Mucosa of stomach (tissue), 1 donor: ENCODE data around the gene ENKD1.
A peak's percentile ranks its signal among the peaks of the same experiment; 100 is the strongest.

Source experiments
- H3K27me3 ChIP-seq: one replicate; pipeline ENCODE4 v1.7.0; 2013; ENCODE audit warnings: mild to moderate bottlenecking, low read length; ENCODE audit not compliant: control insufficient read depth, insufficient read depth
- H3K36me3 ChIP-seq: one replicate; pipeline ENCODE4 v1.7.0; 2013; ENCODE audit warnings: low read length; ENCODE audit not compliant: control insufficient read depth, insufficient read depth
- H3K4me1 ChIP-seq: one replicate; pipeline ENCODE4 v1.7.0; 2013; ENCODE audit warnings: mild to moderate bottlenecking, low read length; ENCODE audit not compliant: control insufficient read depth, insufficient read depth
- H3K4me3 ChIP-seq: one replicate; pipeline ENCODE4 v1.7.0; 2013; ENCODE audit warnings: low read length
- H3K9ac ChIP-seq: one replicate; pipeline ENCODE4 v1.7.0; 2013; ENCODE audit warnings: mild to moderate bottlenecking, low read length, moderate library complexity
- H3K9me3 ChIP-seq: one replicate; pipeline ENCODE4 v1.7.0; 2013; ENCODE audit warnings: mild to moderate bottlenecking, low read length, moderate library complexity; ENCODE audit not compliant: control insufficient read depth
- donor health status: Pancreatic carcinoma.

Gene ENKD1

DNA sequence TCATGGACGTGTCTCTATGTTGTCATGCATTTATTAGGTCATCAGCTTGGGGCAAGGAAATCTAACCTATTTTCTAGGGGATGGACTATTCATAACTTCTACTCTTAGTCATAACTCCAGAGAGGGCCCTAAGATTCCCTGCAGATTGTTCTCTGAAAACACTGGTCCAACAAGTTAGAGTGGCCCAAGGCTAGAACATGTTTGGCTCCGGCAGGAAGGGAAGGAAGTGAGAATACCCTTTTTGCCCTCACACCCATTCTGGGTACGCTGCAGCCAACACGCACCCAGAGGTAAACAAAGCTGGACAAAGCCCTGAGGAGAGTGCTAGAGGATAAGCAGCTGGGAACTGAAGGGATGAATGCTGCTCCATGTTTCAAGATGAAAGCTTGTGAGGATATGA, 10.0 kb upstream of the ENKD1 start:
- H3K4me1 ChIP-seq, result peaks cover 28% of the 10 kb centered on the region
- H3K9ac ChIP-seq, result no peak overlapping the region
- no peaks in the 10 kb centered on the region for H3K9me3 ChIP-seq
- no peaks in the 10 kb centered on the region for H3K27me3 ChIP-seq
- H3K36me3 ChIP-seq, result no peaks in the 10 kb centered on the region
- no peak overlapping the region for H3K4me3 ChIP-seq

DNA sequence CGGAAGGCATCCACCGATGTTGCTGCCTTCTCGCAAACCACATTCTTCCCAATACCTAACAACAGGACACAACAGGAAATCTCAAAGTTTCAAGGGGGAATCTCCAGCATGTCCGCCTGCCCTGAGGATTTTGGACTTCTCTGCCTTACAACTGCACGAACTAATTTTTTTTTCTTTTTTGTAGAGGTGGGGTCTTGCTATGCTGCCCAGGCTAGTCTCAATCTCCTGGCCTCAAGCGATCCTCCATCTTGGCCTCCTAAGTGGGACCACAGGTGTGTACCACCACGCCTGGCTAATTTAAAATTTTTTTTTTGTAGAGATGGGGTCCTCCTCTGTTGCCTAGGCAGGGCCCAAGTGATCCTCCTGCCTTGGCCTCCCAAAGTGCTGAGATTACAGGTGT, 9.4 kb upstream of the ENKD1 start:
- Histone ChIP-seq H3K4me1 (peaks cover 28% of the 10 kb centered on the region), H3K27me3 (no peaks in the 10 kb centered on the region), H3K36me3 (no peaks in the 10 kb centered on the region), H3K9me3 (no peaks in the 10 kb centered on the region), H3K4me3 (no peak overlapping the region), H3K9ac (no peak overlapping the region)

DNA sequence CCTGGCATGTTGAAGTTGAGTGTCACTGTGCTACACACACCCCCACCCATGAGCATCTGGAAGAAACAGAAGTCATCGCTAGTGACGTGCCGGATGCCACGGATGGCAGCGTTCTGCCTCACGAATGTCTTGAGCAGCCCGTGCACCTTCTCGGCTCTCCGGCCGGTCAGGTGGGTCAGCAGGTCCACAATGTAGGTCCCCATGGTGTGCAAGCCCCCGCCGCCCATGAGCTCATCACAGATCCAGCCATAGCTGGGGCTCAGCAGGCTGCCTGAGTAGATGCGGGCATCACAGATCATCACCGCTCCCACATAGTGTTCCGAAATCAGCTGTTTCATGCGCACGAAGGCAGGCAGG, 9.0 kb upstream of the ENKD1 start:
- Histone ChIP-seq H3K4me1 (peaks cover 28% of the 10 kb centered on the region), H3K27me3 (no peaks in the 10 kb centered on the region), H3K9ac (no peak overlapping the region), H3K9me3 (no peaks in the 10 kb centered on the region), H3K4me3 (no peak overlapping the region), H3K36me3 (no peaks in the 10 kb centered on the region)

DNA sequence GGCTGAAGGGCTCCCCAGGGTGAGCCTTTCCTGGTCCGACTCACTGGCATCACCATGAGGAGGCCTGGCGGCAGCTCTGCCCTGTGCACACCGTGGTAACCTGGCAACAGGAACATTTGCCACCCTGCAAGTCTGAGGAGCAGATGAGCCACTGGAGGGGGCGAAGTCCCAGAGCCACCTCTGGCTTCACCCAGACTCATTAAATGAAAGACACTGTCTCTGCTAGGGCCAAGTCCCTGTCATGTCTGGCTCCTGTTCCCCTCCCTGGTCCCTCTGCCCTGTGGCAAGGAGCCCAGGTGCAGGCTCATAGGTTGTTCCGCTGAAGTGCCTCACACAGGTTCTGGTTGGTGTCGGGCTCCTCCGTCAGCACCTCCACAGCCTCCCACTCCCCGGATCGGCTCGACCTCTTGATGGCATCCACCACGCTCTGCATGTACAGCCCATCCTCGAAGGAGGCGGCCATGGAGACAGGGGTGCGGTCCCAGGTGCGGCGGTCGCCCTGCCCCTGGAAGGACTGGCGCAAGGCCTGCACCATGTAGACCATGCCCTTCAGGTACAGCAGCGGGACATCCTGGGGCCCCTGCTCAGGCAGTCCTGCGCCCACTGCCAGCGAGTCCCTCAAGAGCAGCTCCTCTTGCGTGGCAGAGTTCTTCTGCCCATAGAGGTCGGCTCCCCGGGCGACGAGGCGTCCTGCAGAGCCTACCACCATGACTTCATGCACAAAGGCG, 8.5 kb upstream of the ENKD1 start:
- no peak overlapping the region for H3K9ac ChIP-seq
- H3K27me3 ChIP-seq, result no peaks in the 10 kb centered on the region
- H3K4me3 ChIP-seq, result no peak overlapping the region
- no peaks in the 10 kb centered on the region for H3K9me3 ChIP-seq
- peaks cover 28% of the 10 kb centered on the region for H3K4me1 ChIP-seq
- H3K36me3 ChIP-seq, result no peaks in the 10 kb centered on the region

DNA sequence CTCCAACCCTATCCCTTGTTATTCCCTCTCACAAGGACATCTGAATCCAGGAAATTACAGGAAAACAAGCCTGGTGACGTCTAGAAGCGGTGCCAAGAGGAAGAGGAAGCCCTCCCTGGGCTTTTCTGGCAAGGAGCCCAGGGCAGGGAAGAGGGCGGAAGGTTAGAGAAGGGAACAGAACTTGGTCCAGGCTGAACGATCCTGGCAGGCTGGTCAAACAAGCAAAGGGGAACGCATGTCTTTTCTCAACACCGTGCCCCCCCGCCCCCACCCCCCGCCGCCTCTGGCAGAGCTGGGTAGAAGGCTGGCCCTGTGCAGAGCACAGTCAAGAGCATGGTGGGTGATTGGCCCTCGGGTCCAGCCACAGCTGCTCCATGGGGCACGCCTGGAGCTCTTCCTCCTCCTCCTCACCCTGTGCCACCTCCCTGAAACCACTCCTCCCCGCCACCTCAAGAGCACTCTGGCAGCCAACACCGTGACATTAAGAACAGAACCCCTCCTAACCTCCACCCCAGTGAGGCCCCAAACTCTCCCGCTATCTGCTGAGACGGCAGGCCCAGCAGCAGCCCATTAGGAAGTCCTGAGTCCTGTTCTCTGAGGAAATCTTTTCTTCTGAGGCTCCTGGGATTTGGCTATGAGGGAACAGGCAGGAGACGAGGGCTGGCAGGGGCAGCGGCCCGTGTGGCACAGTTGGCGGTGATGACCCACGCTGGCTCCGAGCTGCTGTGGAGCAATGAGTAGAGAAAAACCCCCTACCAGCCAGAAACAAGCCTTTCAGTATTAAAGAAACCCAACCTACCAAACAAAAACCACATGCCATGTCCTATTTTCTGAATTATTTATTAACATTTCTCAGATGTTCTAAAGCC, 7.4 kb upstream of the ENKD1 start:
- H3K27me3 ChIP-seq, result no peaks in the 10 kb centered on the region
- H3K36me3 ChIP-seq, result no peaks in the 10 kb centered on the region
- no peak overlapping the region for H3K9ac ChIP-seq
- H3K9me3 ChIP-seq, result no peaks in the 10 kb centered on the region
- peaks cover 28% of the 10 kb centered on the region for H3K4me1 ChIP-seq
- H3K4me3 ChIP-seq, result no peak overlapping the region

DNA sequence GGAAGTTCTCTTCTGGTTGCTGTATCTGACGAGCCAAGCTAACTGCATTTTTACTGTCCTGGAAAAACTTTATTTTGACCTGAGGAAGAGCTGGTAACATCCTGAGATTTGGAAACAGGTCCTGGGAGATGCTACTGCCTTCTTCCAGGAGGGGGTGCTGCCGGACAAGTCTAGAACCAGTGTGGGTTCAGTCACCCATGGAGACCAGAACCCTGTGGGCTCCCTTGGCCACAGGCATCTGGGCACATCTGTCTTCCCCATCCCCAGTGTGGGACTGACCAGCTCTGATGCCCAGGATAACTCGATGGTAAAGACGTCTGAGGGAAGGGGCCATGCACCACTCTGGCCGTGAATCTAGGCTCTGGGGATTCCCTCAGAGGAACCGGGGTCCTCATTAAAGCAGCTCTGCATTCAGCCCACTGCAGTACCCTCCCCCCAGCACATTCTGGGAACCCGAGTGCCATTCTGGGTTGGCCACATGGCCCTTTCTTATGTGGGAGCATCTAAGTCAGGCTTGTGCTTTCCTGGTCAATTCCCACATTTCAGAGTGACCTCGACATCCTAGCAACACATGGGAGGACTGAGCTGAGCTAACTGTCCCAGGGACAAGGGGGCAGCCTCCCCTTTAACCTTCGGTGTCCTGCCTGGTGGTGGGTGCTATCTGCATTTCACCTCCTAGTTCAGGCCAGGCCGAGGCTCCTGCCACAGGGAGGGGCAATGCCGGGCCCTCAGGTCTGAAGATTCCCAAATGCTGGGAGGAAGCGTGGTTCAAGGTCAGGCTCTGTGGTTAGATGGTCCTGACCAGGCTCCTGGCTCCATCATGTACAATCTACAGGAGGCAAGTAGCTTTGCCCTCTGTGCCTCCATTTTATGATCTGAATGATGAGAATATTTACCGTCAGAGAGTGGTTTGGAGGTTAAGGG, 6.5 kb upstream of the ENKD1 start:
- Histone ChIP-seq H3K36me3 (no peaks in the 10 kb centered on the region), H3K9me3 (no peaks in the 10 kb centered on the region), H3K27me3 (no peaks in the 10 kb centered on the region), H3K9ac (no peak overlapping the region), H3K4me3 (no peak overlapping the region), H3K4me1 (peaks cover 31% of the 10 kb centered on the region)

DNA sequence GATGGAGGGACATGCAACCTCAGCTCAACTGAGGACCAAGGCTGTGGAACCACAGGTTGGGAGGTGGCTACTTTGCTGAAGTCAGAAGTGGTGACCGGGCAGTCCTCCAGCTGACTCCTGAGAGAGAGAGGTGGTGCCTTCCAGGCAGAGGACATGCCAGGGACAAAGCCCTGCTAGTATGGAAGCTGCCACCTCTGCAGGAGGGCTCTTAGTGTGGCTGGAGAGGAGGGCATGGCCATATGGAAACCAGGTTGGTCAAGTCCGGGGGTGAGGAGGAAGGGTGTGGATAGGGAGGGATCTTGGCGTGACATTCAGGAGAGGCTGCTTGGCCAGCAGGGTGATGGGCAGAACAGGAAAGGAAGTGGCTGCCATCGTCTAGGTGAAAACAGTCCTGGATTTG, 5.8 kb upstream of the ENKD1 start:
- Histone ChIP-seq H3K4me3 (no peak overlapping the region), H3K9me3 (no peaks in the 10 kb centered on the region), H3K36me3 (no peaks in the 10 kb centered on the region), H3K4me1 (peaks cover 38% of the 10 kb centered on the region), H3K9ac (no peak overlapping the region), H3K27me3 (no peaks in the 10 kb centered on the region)

DNA sequence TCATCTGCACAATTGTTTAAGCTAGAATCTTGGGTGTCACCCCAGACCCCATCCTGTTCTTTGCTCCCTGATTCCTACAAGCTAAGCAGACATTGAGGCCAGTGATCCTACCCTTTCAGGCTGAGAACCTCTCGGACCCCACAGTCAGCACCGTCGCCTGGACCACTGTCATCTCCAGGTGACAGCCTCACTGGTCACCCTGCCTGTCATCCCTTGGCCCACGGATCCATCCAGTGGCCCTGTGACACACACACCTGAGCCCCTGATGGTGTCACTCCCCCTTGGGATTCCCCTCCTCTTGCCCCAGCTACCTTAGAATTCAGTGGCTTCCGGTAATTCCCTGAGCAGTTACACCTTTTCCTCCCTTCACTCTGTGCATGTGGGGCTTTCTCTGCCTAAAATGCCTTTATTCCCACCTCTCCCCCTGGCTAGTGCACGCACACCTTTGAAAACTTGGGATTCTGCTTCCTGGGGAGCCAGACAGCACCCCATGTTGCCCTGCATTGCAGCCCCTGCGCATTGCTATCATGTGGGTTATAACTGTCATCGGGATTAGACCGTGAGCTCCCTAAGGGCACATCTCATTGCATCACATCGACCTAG, 3.0 kb upstream of the ENKD1 start:
- Histone ChIP-seq H3K27me3 (no peaks in the 10 kb centered on the region), H3K4me1 (peaks cover 36% of the 10 kb centered on the region), H3K4me3 (no peak overlapping the region), H3K36me3 (no peaks in the 10 kb centered on the region), H3K9ac (no peak overlapping the region), H3K9me3 (no peaks in the 10 kb centered on the region)

DNA sequence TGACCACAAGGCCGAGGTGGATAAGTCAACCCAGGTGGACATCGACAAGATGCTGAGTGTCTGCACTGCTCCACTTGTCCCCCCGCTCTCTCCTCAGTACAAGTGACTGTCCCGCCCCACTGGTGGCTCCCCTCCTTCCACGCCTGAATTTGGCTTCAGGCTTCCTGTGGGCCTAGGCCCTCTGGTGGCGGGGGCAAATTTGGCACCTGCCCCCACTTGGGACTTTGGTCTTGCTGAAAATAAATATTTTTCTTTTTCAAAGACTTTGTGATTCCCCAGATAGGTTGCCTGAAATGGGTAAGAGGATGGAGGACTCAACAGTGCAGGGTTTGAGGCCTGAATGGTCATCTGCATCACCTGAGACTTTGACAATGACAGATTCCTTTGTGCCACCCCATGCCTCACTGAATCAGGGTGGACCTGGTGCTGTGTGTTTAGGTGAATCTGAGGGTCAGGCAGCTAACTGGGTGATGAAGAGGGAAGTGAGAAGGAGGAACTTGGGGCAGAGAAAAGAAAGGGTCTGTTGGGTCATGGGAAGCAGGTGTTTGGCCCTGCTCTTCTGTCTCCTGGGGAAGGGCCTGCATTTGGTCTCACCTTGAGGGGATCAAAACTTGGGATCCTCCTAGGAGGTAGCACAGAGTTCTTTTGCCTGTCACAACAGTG, 2.1 kb upstream of the ENKD1 start:
- Histone ChIP-seq H3K4me1 (peaks cover 28% of the 10 kb centered on the region), H3K4me3 (no peak overlapping the region), H3K27me3 (no peaks in the 10 kb centered on the region), H3K9me3 (no peaks in the 10 kb centered on the region), H3K36me3 (no peaks in the 10 kb centered on the region), H3K9ac (no peak overlapping the region)

DNA sequence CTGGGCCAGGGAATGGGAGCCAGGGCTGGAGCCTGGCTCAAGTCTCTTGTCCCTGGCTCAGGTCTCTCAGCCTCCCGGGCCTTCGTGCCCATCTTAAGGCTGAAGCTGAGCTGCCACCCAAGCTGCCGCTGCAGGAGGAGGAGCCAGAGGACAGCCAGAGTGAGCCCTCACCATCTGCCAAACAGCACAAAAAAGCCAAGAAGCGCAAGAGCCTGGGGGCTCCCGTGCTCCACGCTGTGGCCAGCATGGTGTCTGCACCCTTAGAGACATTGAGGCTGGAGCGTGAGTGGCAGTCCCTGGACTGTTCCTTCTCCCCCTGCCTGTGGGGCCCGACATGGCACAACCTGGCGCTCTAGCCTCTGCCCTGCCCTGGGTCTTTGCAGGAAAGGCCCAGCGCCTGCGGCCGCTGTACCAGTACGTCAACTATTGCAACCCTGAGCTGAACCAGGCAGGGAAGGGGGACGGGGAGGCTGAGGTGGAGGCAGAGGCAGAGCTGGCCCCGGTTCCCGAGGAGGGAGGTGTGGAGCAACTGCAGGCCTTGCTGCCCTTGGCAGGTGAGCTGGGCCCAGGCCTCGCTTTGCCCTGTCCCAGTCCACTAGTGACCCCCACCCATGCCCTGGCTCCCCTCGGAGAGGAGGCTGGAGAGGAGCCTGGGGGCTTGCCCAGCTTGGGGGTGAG, 1.4 kb upstream of the ENKD1 start:
- H3K4me1 ChIP-seq, result peaks cover 21% of the 10 kb centered on the region
- H3K27me3 ChIP-seq, result no peaks in the 10 kb centered on the region
- no peaks in the 10 kb centered on the region for H3K36me3 ChIP-seq
- no peaks in the 10 kb centered on the region for H3K9me3 ChIP-seq
- H3K4me3 ChIP-seq, result no peak overlapping the region
- H3K9ac ChIP-seq, result no peak overlapping the region

DNA sequence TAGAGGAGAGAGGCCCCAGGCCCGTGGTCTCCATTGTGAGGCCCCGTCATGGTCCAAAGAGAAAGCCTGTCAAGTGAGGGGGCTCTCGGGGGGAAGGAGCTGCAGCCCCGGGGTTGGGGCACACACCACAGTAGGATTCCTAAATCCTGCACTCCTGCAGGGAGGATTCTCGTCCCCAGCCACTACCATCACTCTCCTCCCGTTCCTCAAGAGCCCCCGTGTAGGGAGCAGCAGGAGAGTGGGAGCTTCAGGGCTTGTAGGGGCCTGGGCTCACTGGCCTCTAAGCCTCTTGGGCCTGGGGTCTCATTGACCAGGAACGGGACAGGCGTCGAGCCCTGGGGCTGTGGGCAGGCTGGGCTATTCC, 885 bp upstream of the ENKD1 start:
- peaks cover 19% of the 10 kb centered on the region for H3K4me1 ChIP-seq
- no peak overlapping the region for H3K4me3 ChIP-seq
- no peaks in the 10 kb centered on the region for H3K9me3 ChIP-seq
- no peaks in the 10 kb centered on the region for H3K27me3 ChIP-seq
- peak overlapping the region; percentile 52 for H3K9ac ChIP-seq
- no peaks in the 10 kb centered on the region for H3K36me3 ChIP-seq
